SK-N-MC (cell line): ENCODE results near the gene GID8.
"Not testable (repeated sequence)": the region's sequence is repeated elsewhere in the genome, so short reads cannot be mapped to it uniquely, and the experiment has no call there.

ENCODE experiments used
- EZH2 ChIP-seq: fragments of 200-600 bp; sonication (generic); IDR thresholded peaks from one replicate; pipeline ENCODE4 v1.6.1; 2017; ENCODE audit warnings: antibody characterized with exemption
- FOXP2 ChIP-seq: optimal IDR thresholded peaks from 2 replicates; pipeline ENCODE3; 2011; ENCODE audit warnings: mild to moderate bottlenecking, moderate library complexity; ENCODE audit not compliant: insufficient read depth; ENCODE audit errors: extremely low read length, control extremely low read depth
- POLR2AphosphoS5 ChIP-seq: IDR thresholded peaks from 2 replicates; pipeline ENCODE4 v1.6.1; 2012; ENCODE audit warnings: mild to moderate bottlenecking, low read depth, low read length, borderline replicate concordance

DNA sequence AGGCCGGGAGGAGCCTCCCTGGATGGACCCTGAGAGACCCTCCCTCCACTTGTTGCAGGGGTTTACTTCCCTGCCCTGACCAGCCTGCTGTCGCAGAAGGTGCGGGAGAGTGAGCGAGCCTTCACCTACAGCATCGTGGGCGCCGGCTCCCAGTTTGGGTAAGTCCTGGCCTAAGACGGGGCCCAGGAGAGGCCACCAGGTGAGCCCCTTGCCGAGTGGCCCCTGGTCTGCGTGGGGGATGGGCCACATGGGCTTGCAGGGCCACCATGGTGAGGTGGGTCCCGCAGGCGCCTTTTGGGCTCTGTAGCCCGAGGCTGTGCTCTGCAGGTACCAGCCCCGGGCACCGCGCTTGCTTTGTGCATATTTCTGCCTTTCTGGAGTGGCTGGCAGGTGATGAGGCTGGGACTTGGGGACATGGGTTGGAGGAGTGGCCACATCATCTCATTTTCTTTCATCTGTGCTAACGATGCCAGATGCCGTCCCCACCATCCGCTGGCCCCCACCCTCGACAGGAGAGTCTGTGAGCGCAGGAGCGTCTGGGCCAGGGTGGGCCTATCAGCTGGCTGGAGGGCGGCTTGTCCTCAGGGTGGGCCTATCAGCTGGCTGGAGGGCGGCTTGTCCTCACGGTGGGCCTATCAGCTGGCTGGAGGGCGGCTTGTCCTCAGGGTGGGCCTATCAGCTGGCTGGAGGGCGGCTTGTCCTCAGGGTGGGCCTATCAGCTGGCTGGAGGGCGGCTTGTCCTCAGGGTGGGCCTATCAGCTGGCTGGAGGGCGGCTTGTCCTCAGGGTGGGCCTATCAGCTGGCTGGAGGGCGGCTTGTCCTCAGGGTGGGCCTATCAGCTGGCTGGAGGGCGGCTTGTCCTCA is 22.7 kb downstream of the GID8 start:
- TF ChIP-seq POLR2AphosphoS5, EZH2, FOXP2: not testable (repeated sequence)
